HG03457 (cell line): ENCODE results near the gene PLEKHA3.
"Not testable (repeated sequence)": the region's sequence is repeated elsewhere in the genome, so short reads cannot be mapped to it uniquely, and the experiment has no call there.

Source experiments
- ATAC-seq: cut with Tn5 transposase; IDR thresholded peaks from one replicate; pipeline ENCODE4 v1.9.1; 2021; ENCODE audit warnings: moderate number of reproducible peaks; ENCODE audit not compliant: unreplicated experiment

The PLEKHA3 gene

DNA sequence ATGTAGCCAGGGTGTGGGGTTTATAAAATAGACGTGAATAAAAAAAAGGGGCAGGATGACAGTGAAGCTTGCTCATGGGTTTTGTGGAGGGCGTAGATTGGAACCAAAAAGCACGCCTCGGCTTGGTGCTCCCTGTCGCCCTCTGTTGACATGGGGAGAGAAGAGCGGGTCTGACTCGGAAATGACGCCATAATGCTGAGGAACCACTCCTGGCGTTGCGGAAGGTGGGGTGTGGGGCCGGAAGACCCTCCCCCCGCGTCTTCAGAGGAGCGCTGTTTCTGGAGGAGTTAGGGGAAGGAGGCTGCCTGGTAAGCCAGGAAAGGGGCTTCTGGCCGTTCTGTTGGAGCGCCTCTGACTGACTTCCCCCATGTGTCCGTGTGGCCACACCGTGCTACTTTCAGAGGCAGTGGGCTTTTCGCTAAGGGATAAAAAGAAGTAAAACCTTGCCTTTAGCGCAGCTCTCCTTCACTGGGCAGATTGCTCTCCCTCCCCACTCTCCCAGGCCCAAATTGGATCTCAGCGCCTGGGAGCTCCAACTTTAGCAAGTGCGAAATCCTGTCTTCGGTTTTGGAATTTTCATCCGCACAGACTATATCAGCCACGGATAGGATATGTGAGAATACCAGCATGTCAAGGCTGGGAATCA is 42.8 kb downstream of the PLEKHA3 start:
- peak; percentile 88 for ATAC-seq

GRCh38 chr2:178523596-178524134 is 43.4 kb downstream of the PLEKHA3 start:
- ATAC-seq = no peak

- ATAC-seq = not testable (repeated sequence)
These were observed 44.8 kb downstream of the PLEKHA3 start for GRCh38 chr2:178525010-178525409.

GRCh38 chr2:178525460-178525859 is 45.2 kb downstream of the PLEKHA3 start:
- not testable (repeated sequence) for ATAC-seq

DNA sequence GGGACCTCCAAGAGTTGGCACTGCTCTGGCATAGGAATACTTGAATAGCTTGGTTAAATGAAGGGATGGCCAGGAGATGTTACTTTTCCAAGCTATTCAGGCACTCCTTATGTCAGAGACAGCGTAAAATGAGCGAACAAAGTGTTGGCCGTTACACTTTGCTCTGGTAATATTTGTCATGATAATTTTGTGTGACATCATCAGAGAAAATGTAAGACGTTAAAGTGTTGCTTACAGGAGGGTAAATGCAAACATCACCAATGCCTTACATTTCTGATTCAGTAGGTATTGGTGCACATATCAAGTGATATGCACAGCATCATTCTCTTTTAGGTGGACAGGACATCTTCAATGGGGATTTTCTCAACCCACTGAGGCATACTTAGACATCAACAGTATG is 46.0 kb downstream of the PLEKHA3 start:
- ATAC-seq = no peak

DNA sequence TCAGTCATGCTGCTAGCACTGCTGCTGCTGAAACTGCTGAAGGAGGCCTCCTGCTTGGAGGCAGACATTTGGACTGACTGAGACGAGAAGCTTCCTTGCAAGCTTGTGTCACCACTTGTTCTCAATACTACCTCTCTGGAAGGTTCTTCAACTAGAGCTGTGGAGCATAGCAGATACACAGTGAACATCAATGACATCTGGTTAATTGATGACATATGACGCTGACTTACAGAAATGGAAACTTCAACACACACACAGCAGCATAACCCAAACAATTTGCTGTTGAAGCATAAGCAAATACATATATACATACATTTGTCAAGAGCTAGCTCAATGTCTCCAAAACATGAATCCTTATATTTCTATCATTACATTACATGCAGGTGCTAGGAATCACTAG is 47.3 kb downstream of the PLEKHA3 start:
- no peak for ATAC-seq

DNA sequence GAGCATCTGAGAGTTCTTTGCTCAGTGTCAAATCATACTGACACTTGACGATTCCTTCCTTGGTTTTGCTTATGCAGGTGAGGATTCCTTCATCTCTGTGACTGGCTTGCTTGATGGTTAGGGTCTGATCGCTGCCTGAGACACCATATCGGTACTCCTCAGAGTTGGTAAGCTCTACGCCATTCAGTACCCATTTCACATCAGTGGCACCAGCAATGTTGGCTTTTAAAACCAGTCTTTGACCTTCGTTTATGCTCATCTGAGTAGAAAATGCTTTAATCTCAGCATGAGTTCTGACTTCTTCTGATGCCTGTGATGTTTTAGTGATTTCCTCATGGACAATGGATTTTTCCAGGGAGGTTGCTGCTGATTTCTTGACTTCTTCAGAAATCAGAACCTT is 48.4 kb downstream of the PLEKHA3 start:
- ATAC-seq = no peak

DNA sequence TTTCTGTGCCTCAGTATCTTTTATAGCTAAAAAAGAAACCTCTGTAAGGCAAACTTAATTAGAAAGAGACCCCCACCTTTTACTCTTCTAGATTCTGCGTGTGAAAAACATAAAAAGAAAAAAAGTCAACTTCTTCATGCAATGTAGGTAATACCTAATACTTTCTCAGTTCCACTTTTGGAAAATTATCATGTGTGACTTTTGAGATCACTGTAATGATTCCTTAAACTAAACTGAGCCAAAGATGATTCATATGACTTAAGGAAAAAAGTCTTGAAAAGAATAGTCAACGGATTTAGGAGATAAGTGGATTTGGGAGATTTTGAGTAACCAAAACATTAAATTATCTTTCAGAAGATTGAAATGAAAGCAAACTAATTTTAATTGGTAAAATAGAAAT is 48.9 kb downstream of the PLEKHA3 start:
- ATAC-seq = no peak

GRCh38 chr2:178530131-178530530 is 49.9 kb downstream of the PLEKHA3 start:
- ATAC-seq = no peak

- ATAC-seq = peak; percentile 93
These were observed 50.4 kb downstream of the PLEKHA3 start for GRCh38 chr2:178530625-178531142.

DNA sequence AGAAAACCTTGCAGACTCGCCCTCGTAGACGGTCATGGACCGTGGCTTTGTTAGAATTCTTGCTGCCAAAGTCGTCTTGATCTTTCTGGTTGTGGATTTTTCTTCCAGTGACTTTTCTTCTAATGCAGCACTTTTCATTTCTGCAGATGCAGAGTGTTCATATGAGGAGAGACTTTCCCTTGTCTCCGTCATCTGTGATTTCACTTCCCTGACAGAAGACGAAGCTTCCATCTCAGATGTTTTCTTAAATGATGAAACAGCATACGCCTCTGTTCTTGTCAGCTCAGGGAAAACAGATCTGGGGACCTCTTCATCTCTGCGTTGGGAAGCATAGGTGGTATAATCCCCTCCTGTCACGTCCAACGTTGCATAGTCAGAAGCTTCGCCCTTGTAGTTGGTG is 50.9 kb downstream of the PLEKHA3 start:
- no peak for ATAC-seq

DNA sequence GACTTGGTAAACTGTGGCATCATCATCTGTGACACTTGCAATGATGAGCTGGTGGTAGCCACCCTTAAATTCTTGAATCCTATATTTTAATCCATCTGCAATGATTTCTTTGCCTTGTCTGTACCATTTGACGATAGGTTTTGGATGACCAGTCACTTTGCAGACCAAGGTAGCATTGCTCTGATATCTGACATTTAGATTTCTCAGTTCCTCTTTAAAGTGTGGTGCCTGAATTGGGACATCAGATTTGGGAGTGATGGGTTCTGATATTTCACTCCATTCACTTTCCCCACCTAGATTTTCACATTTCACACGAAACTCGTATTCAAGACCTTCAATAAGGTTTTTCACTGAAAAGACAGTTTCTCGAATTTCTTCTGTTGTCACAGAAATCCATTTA is 55.8 kb downstream of the PLEKHA3 start:
- no peak for ATAC-seq

DNA sequence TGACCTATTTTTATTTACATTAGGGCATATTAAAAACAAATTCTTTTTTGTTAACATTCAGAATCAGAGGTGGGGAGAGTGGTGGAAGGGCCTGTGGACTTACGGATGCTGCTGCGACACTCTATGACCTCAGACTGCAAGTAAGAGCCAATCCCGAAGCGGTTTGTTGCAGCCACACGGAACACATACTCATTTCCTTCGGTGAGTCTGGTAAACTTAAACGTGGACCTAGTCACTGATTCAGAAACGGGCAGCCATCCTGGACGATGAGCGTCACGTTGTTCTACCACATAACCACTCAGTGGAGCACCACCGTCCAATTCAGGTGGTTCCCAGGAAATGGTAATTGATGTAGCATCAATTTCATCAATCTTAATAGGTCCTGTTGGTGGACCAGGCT is 61.9 kb downstream of the PLEKHA3 start:
- no peak for ATAC-seq

GRCh38 chr2:178542569-178542968 is 62.3 kb downstream of the PLEKHA3 start:
- no peak for ATAC-seq

DNA sequence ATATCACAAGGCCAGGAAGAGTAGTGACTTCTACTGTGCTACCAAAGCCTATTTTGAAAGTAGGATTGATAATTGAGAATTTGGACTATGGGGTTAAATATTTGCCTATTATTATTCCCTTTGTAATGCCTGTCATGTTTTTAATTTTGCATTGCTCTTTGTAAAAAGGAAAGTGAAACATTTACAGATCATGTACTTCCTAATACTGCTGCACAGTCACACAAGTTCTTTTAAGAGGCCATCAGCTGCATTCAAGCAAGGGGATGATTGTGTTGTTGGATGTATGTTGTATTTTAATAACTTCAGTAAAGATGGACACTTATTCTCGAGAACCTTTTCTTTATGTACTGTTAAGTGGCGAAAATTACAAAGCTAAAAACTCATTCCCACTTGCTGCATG is 70.1 kb downstream of the PLEKHA3 start:
- ATAC-seq = no peak

- no peak for ATAC-seq
These were observed 72.8 kb downstream of the PLEKHA3 start for GRCh38 chr2:178553047-178553446.
